Breast epithelium (tissue), 3 donors: ENCODE results near the gene SREBF1.

Experiments used
- POLR2A ChIP-seq: fragments of 450-650 bp; IDR thresholded peaks from one replicate; pipeline ENCODE4 v1.6.1; 2016; ENCODE audit warnings: antibody characterized with exemption, mild to moderate bottlenecking, moderate library complexity
- TF ChIP-seq, protein P1 (sequence below), 3 donors: fragments of 450-650 bp; IDR thresholded peaks; one replicate each; pipeline ENCODE4 v1.5.1; 2016 to 2017; ENCODE audit warnings: antibody characterized with exemption in 3 of 3, mild to moderate bottlenecking in 3 of 3, moderate library complexity in 3 of 3

DNA sequence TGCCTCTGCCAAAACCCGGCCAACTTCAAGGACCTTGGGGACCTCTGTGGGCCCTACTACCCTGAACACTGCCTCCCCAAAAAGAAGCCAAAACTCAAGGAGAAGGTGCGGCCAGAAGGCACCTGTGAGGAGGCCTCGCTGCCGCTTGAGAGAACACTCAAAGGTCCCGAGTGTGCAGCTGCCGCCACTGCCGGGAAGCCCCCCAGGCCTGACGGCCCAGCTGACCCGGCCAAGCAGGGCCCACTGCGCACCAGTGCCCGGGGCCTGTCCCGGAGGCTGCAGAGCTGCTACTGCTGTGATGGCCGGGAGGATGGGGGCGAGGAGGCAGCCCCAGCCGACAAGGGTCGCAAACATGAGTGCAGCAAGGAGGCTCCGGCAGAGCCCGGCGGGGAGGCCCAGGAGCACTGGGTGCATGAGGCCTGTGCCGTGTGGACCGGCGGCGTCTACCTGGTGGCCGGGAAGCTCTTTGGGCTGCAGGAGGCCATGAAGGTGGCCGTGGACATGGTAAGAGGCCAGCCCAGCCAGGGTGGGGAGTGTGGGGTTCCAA, 38.7 kb downstream of the SREBF1 start:
- no peak for TF ChIP-seq POLR2A
- TF ChIP-seq, protein P1, sequence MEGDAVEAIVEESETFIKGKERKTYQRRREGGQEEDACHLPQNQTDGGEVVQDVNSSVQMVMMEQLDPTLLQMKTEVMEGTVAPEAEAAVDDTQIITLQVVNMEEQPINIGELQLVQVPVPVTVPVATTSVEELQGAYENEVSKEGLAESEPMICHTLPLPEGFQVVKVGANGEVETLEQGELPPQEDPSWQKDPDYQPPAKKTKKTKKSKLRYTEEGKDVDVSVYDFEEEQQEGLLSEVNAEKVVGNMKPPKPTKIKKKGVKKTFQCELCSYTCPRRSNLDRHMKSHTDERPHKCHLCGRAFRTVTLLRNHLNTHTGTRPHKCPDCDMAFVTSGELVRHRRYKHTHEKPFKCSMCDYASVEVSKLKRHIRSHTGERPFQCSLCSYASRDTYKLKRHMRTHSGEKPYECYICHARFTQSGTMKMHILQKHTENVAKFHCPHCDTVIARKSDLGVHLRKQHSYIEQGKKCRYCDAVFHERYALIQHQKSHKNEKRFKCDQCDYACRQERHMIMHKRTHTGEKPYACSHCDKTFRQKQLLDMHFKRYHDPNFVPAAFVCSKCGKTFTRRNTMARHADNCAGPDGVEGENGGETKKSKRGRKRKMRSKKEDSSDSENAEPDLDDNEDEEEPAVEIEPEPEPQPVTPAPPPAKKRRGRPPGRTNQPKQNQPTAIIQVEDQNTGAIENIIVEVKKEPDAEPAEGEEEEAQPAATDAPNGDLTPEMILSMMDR (IDR thresholded peaks at IDR 0.05): no peak
